Peyer's patch (tissue), 4 donors: Measurements from ENCODE around the gene MTA3.

Experiments used
- POLR2A ChIP-seq, 2 donors: fragments of 450-650 bp; IDR thresholded peaks; one replicate each; pipeline ENCODE4 v1.5.1; 2017; ENCODE audit warnings: antibody characterized with exemption in 2 of 2, mild to moderate bottlenecking in 2 of 2, moderate library complexity in 2 of 2
- TF ChIP-seq, protein P1 (sequence below), 6 experiments: fragments of 450-650 bp in 4 of 6; fragments of 200-600 bp in 2 of 6; sonication (generic) in 1 of 6; IDR thresholded peaks; one replicate each; pipeline ENCODE4 v1.5.1; 2017 to 2019; ENCODE audit warnings: antibody characterized with exemption in 6 of 6, mild to moderate bottlenecking in 3 of 6, moderate library complexity in 1 of 6

DNA sequence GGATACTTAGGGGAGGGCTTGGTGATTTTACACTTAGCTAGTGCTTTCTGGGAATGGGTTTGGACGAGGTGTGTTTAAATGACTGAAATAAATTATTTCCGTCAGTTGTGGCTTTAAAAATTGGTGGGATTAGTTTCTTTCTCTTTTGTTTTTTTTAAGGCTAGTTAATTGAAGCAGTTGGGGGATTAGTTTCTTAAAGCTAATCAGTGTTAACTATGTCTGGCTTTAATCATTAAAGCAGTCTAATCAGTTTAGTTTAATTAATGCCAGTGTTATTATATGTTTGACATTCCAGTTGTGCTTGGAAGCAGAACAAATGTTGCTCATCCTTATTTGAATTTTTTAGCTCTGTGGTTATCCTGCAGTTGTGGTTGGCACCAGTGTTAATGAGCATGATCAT, 10.2 kb downstream of the MTA3 start:
- TF ChIP-seq, protein P1, sequence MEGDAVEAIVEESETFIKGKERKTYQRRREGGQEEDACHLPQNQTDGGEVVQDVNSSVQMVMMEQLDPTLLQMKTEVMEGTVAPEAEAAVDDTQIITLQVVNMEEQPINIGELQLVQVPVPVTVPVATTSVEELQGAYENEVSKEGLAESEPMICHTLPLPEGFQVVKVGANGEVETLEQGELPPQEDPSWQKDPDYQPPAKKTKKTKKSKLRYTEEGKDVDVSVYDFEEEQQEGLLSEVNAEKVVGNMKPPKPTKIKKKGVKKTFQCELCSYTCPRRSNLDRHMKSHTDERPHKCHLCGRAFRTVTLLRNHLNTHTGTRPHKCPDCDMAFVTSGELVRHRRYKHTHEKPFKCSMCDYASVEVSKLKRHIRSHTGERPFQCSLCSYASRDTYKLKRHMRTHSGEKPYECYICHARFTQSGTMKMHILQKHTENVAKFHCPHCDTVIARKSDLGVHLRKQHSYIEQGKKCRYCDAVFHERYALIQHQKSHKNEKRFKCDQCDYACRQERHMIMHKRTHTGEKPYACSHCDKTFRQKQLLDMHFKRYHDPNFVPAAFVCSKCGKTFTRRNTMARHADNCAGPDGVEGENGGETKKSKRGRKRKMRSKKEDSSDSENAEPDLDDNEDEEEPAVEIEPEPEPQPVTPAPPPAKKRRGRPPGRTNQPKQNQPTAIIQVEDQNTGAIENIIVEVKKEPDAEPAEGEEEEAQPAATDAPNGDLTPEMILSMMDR (IDR thresholded peaks at IDR 0.05), result no peak
- TF ChIP-seq POLR2A (IDR thresholded peaks at IDR 0.05), result no peak
